GM20000 (cell line): ENCODE measurements around the gene DDR1.
A peak's percentile ranks its signal among the peaks of the same experiment; 100 is the strongest.
"Not testable (repeated sequence)": the region's sequence is repeated elsewhere in the genome, so short reads cannot be mapped to it uniquely, and the experiment has no call there.

Source experiments
- DNase-seq: peaks from one replicate; pipeline ENCODE4 v3.0.0; 2012; ENCODE audit warnings: low spot score
- CTCF ChIP-seq: IDR thresholded peaks from 2 replicates; pipeline ENCODE4 v1.5.1; 2012; ENCODE audit warnings: mild to moderate bottlenecking, control low read depth; ENCODE audit errors: extremely low read depth, missing control alignments

Gene DDR1

DNA sequence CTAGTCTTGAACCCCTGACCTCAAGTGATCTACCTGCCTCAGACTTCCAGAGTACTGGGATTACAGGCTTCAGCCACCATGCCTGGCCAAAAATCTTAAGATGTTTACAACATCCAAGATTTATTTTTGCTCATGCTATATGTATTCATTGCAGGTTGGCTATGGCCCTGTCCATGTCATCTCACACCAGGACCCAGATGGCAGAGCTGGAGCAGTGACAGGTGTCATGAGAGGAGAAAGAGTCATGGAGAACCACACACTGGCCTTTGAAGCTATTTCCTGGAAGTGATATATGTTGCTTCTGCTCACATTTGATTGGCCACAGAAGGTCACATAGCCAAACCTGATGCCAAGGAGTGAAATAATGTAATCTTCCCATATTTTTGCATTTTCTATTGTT lies 13.8 kb upstream of the DDR1 start:
- DNase-seq, result no peak
- TF ChIP-seq CTCF, result no peak

GRCh38 chr6:30871592-30872183 lies 12.6 kb upstream of the DDR1 start:
- no peak for TF ChIP-seq CTCF
- no peak for DNase-seq

DNA sequence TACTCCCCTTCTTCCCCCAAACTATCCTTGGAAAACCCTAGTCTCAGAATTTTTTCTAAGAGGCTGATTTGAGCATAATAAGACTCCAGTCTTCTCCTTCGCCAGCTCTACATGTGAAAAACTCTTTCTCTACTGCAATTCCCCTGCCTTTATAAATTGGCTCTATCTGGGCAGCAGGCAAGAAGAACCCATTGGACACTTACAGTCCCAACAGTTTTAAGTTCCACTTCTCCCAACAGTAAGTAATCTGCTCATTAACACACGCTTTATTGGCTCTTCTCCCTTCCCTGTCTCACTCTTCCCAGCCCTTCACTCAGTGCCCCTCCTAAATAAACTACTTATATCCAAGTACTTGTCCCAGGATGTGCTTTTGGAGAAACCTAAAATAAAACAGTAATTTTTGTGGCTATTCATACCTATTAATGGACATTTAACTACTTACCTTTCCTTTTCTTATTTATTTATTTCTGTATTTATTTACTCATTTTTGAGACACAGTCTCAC lies 11.1 kb upstream of the DDR1 start:
- TF ChIP-seq CTCF, result no peak
- DNase-seq, result no peak

- not testable (repeated sequence) for DNase-seq
These were observed 10.5 kb upstream of the DDR1 start for GRCh38 chr6:30873795-30874194.

- DNase-seq, result no peak
- no peak for TF ChIP-seq CTCF
These were observed 8.9 kb upstream of the DDR1 start for GRCh38 chr6:30875244-30876038.

DNA sequence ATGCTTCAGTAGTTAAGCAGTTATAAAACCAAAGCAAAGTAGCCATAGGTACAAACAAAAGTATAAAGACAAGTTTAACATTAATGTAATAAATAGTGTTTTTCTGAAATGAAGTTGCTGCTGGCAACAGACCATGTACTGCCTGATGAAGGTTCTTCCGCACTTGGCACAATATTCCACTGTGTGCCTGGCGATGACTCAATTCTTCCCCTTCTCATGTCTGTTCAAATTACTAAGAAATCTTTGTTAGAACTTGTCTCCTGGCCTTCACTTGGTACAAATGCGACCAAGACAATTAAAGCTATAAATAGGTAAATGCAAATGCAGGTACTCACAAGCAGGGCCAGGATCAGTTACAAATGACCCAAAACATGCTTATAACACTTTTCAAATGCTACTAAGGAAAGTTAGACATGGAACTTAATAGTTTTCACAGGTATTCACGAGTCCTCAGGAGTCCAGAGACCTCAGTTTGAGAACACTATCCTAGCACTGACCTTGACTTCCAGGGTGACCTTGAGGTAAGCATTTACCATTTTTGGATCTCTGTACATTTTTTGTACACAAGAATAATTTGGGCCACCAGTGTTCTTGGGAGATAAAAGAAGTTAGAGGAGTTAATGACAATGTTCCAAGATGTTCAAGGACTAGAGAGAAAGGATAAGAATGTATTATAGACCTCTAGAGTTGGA lies 8.1 kb upstream of the DDR1 start:
- TF ChIP-seq CTCF, result no peak
- DNase-seq, result no peak

DNA sequence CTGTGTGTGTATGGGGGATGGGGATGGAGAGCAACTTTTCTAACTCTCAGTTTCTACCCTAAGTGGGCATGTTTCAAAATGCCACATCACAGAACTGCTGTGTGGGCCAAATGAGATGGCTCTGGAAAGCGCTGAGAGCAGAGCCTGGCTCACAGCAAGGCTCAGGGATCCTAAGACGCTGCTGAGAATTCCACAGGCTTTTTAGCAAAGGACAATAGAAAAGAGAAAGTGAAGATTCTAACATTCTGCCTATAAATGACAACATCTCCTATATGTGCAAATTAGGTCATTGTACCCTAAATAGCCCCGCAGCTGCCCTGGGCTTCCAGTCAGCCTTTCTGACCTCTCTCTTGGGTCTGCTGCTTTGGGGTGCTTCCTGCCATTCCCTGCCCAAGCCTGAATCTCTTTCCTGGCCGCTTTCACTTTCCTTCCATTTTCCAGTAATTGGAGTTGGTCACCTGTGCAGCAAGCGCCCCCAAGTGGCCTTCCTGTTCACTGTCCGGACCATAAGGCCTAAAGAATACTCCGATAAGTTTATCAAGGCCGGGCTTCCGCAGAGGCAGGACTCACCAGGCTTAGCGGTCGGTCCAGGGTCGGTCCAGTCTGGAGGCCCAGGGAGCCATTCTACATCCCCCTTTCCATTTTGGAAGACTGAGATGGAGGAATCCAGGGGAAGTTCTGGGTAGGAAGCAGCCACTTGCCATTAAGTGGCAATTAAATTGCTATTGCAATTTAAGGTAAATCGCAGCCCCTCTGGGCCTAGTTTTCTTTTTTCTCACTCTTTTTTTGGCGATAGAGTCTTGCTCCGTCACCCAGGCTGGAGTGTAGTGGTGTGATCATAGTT lies 6.7 kb upstream of the DDR1 start:
- peak; percentile 76 for TF ChIP-seq CTCF
- peak; percentile 79 for DNase-seq
